ENCODE results near the gene BAHD1. TPM values are rescaled to one million over a fixed set of nuclear protein-coding genes. Genes with fewer than 3 reads are reported as not detected.

The BAHD1 gene
- total RNA-seq, 1 donor from 2014 or later = 29.8 TPM

DNA sequence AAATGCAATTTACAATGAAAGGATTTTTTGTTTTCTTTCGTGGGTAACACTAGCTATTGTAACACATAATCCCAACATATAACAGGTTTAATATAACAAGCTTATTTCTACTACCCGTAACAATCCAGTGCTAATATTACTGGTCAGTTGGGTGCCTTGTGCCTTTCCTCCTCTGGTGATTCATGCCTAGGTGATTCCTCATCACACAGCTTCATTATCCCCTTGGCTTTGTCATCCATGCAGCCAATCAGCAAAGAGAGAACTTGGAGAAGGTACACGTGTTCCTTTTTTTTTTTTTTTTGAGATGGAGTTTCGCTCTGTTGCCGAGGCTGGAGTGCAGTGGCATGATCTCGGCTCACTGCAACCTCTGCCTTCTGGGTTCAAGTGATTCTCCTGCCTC lies 60.7 kb downstream of the BAHD1 start:
- Histone ChIP-seq H3K27me3 (peaks cover 5% of the 10 kb centered on the region), H3K27ac (no peak overlapping the region), H3K4me1 (peaks cover under 1% of the 10 kb centered on the region), H3K9me3 (no peaks in the 10 kb centered on the region), H3K4me3 (no peak overlapping the region), H3K36me3 (no peaks in the 10 kb centered on the region)
- intact Hi-C loops (cut with DNase I) = no loop called here
- TF ChIP-seq, protein P1, sequence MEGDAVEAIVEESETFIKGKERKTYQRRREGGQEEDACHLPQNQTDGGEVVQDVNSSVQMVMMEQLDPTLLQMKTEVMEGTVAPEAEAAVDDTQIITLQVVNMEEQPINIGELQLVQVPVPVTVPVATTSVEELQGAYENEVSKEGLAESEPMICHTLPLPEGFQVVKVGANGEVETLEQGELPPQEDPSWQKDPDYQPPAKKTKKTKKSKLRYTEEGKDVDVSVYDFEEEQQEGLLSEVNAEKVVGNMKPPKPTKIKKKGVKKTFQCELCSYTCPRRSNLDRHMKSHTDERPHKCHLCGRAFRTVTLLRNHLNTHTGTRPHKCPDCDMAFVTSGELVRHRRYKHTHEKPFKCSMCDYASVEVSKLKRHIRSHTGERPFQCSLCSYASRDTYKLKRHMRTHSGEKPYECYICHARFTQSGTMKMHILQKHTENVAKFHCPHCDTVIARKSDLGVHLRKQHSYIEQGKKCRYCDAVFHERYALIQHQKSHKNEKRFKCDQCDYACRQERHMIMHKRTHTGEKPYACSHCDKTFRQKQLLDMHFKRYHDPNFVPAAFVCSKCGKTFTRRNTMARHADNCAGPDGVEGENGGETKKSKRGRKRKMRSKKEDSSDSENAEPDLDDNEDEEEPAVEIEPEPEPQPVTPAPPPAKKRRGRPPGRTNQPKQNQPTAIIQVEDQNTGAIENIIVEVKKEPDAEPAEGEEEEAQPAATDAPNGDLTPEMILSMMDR (IDR thresholded peaks at IDR 0.05) = no peak
- ATAC-seq = no peak
- no peak for DNase-seq

DNA sequence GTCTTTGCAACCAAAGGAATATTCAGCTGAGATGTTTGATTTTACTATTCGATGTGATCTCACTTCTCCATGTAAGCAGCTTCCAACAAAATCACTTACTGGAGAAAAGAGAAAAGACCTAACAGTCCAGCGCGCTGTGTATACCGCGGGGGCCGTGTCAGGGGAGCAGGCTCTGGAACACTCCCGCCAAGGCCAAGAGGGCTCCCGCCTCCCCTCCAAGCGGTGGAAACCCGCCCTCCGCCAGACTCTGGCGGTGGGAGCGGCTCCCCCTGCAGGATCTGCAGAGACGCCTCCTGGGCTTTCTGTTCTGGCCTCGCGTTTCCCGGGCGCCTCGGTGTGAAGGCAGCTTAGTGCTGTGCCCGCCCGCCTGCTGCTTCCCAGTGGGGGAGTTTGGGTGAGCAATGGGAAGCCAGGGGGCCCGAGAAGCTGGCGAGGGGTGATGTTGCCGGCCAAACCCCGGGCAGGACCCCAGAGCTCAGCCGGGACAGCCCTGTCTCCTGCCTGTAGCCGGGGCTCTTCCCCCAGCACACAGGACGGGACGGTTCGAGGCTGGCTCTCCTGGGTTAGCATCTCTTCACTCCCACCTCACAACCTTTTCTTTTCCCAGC lies 66.3 kb downstream of the BAHD1 start:
- H3K27ac ChIP-seq = no peak overlapping the region
- ATAC-seq (peak; percentile 85), DNase-seq (peak; percentile 89)
- H3K27me3 ChIP-seq = no peaks in the 10 kb centered on the region
- H3K4me3 ChIP-seq = peak overlapping the region; percentile 23
- no peaks in the 10 kb centered on the region for H3K36me3 ChIP-seq
- TF ChIP-seq, protein P1 (IDR thresholded peaks at IDR 0.05) = peak; percentile 75
- intact Hi-C loops (cut with DNase I) = no loop called here
- no peaks in the 10 kb centered on the region for H3K9me3 ChIP-seq
- H3K4me1 ChIP-seq = peaks cover 14% of the 10 kb centered on the region

DNA sequence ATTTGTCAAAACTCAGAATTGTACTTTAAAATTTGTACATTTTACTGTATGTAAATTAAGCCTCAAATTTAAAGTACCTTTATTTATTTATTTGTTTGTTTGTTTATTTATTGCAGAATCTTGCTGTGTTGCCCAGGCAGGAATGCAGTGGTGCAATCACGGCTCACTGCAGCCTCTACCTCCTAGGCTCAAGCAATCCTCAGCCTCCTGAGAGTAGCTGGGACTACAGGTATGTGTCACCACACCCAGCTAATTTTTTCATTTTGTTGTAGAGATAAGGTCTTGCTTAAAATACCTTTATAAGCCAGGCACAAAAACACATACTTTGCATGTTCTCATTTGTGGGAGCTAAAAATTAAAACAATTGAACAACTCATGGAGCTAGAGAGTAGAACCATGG lies 67.5 kb downstream of the BAHD1 start:
- H3K9me3 ChIP-seq = no peaks in the 10 kb centered on the region
- DNase-seq (no peak), ATAC-seq (no peak)
- intact Hi-C loops (cut with DNase I) = no loop called here
- H3K4me1 ChIP-seq = peaks cover 14% of the 10 kb centered on the region
- TF ChIP-seq, protein P1 (IDR thresholded peaks at IDR 0.05) = no peak
- H3K27ac ChIP-seq = no peak overlapping the region
- H3K4me3 ChIP-seq = no peak overlapping the region
- H3K36me3 ChIP-seq = no peaks in the 10 kb centered on the region
- no peaks in the 10 kb centered on the region for H3K27me3 ChIP-seq

GRCh38 chr15:40510201-40510600 lies 69.4 kb downstream of the BAHD1 start:
- Histone ChIP-seq H3K36me3 (no peaks in the 10 kb centered on the region), H3K27me3 (no peaks in the 10 kb centered on the region), H3K4me1 (peaks cover 14% of the 10 kb centered on the region), H3K9me3 (no peaks in the 10 kb centered on the region), H3K27ac (no peak overlapping the region), H3K4me3 (no peak overlapping the region)
- DNase-seq = no peak
- intact Hi-C loops (cut with DNase I) = no loop called here
- ATAC-seq = no peak
- TF ChIP-seq, protein P1 (IDR thresholded peaks at IDR 0.05) = no peak

GRCh38 chr15:40511093-40511471 lies 70.3 kb downstream of the BAHD1 start:
- Histone ChIP-seq H3K27ac (peak overlapping the region; percentile 74), H3K36me3 (no peaks in the 10 kb centered on the region), H3K4me1 (peaks cover 14% of the 10 kb centered on the region), H3K9me3 (no peaks in the 10 kb centered on the region), H3K4me3 (peak overlapping the region; percentile 61), H3K27me3 (no peaks in the 10 kb centered on the region)
- ATAC-seq (peak; percentile 7), DNase-seq (no peak)
- intact Hi-C loops (cut with DNase I) = no loop called here
- TF ChIP-seq, protein P1 (IDR thresholded peaks at IDR 0.05) = no peak
